ENCODE results near the gene ARL15. TPM values are rescaled to one million over a fixed set of nuclear protein-coding genes. Genes with fewer than 3 reads are reported as not detected.

Gene ARL15
- total RNA-seq, 4 donors from 2014 or later: 19.9 to 57.0 (median 36.9) TPM

DNA sequence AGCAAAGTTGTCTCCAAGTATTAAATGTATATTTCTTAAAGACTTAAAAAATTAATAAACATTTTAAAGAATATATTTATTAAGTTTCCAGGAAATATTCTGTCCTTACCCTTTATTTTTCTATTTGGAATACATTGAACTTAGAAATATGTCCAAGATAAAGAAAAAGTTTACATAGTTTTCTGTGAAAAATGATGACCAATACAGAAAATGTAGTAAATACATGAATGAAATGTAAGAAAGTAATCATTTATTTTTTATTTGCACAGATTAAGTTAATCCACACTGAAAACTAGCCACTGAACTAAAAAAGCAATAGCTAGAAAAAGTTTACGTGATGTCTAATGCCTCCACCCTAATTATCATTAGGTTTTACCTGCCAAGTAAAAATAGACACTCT is 273.2 kb downstream of the ARL15 start:
- WGBS: 87% methylated on average over 1 of the region's 1 CpG
- Histone ChIP-seq H3K9me3 (no peaks in the 10 kb centered on the region), H3K27ac (no peak overlapping the region), H3K4me1 (no peaks in the 10 kb centered on the region), H3K36me3 (no peaks in the 10 kb centered on the region), H3K27me3 (no peaks in the 10 kb centered on the region), H3K4me3 (no peak overlapping the region)
- TF ChIP-seq POLR2AphosphoS5 (IDR thresholded peaks at IDR 0.05): no peak
- no peak for TF ChIP-seq EP300 (IDR thresholded peaks at IDR 0.05)
- TF ChIP-seq, protein P1, sequence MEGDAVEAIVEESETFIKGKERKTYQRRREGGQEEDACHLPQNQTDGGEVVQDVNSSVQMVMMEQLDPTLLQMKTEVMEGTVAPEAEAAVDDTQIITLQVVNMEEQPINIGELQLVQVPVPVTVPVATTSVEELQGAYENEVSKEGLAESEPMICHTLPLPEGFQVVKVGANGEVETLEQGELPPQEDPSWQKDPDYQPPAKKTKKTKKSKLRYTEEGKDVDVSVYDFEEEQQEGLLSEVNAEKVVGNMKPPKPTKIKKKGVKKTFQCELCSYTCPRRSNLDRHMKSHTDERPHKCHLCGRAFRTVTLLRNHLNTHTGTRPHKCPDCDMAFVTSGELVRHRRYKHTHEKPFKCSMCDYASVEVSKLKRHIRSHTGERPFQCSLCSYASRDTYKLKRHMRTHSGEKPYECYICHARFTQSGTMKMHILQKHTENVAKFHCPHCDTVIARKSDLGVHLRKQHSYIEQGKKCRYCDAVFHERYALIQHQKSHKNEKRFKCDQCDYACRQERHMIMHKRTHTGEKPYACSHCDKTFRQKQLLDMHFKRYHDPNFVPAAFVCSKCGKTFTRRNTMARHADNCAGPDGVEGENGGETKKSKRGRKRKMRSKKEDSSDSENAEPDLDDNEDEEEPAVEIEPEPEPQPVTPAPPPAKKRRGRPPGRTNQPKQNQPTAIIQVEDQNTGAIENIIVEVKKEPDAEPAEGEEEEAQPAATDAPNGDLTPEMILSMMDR (IDR thresholded peaks at IDR 0.05): no peak
- no peak for TF ChIP-seq POLR2A (IDR thresholded peaks at IDR 0.05)
- DNase-seq (ENCODE audit: low spot score in 2 of 2): no peak

DNA sequence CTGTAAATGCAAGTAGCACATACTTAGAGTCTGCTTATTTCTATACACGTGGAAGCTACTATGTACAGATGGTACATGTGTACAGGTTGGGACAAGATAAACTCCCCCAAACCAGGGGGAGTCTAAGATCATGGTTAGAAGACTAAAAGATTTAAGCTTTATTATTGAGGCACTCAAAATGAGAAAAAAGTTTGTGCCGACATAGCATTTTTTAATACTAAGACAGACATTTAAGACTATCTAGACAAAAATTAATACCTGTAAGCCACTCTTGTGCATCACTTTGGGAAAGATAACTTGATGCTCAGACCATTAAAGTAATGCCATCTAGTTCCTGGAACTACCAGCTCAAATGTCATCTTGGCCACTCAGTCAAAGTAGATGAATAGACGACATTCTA is 279.4 kb downstream of the ARL15 start:
- TF ChIP-seq, protein P1 (IDR thresholded peaks at IDR 0.05): no peak
- TF ChIP-seq POLR2A (IDR thresholded peaks at IDR 0.05): no peak
- TF ChIP-seq POLR2AphosphoS5 (IDR thresholded peaks at IDR 0.05): no peak
- TF ChIP-seq EP300 (IDR thresholded peaks at IDR 0.05): no peak
- H3K27me3 ChIP-seq: no peaks in the 10 kb centered on the region
- H3K4me3 ChIP-seq: no peak overlapping the region
- no peak for DNase-seq (ENCODE audit: low spot score in 2 of 2)
- no peaks in the 10 kb centered on the region for H3K4me1 ChIP-seq
- WGBS: 90% methylated on average over 3 of the region's 3 CpGs
- no peak overlapping the region for H3K27ac ChIP-seq
- H3K9me3 ChIP-seq: no peaks in the 10 kb centered on the region
- H3K36me3 ChIP-seq: no peaks in the 10 kb centered on the region

DNA sequence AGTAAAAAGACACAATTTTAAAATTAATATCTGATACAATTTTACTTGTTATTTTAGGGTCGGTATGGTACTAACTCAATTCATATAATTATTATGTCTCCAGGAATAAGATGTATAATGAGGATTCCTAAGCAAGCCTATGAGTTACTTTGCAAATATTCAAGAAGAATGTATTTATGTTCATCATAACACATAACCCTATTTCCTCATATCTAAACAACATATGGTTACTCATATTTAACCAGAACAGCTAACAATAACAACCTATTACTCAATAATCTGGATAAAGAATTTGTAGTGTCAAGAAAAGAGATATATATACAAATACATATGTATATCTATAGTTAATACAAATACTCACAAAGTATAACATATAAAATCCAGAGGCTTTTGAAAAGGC is 285.9 kb downstream of the ARL15 start:
- TF ChIP-seq EP300 (IDR thresholded peaks at IDR 0.05) (no peak), POLR2AphosphoS5 (IDR thresholded peaks at IDR 0.05) (no peak), POLR2A (IDR thresholded peaks at IDR 0.05) (no peak)
- TF ChIP-seq, protein P1 (IDR thresholded peaks at IDR 0.05): no peak
- no peaks in the 10 kb centered on the region for H3K9me3 ChIP-seq
- no peak for DNase-seq (ENCODE audit: low spot score in 2 of 2)
- no peaks in the 10 kb centered on the region for H3K4me1 ChIP-seq
- H3K36me3 ChIP-seq: no peaks in the 10 kb centered on the region
- 93% methylated on average over 1 of the region's 1 CpG for WGBS
- H3K4me3 ChIP-seq: no peak overlapping the region
- no peak overlapping the region for H3K27ac ChIP-seq
- no peaks in the 10 kb centered on the region for H3K27me3 ChIP-seq

DNA sequence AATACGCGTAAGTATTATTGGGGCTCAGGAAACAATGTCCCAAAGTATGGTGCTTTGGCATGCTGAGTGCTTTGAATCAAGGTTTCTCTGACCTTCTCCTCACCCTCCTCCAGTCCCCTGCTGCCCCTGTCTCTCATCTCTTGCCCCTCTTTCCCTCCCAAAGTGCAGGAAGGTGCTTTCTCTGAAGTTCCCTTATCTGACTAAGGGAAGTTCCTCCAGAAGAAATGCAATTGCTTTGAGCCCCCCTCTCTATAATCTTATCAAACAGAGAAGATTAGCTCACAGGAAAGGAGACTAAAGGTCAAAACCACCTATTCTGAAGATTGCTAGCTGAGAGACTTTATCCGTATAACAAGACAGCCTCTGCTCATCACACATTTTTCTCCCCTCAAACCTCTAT is 288.1 kb downstream of the ARL15 start:
- DNase-seq (ENCODE audit: low spot score in 2 of 2): no peak
- Histone ChIP-seq H3K36me3 (no peaks in the 10 kb centered on the region), H3K27me3 (no peaks in the 10 kb centered on the region), H3K4me3 (no peak overlapping the region), H3K9me3 (no peaks in the 10 kb centered on the region), H3K27ac (no peak overlapping the region), H3K4me1 (no peaks in the 10 kb centered on the region)
- TF ChIP-seq POLR2AphosphoS5 (IDR thresholded peaks at IDR 0.05) (no peak), EP300 (IDR thresholded peaks at IDR 0.05) (no peak), POLR2A (IDR thresholded peaks at IDR 0.05) (no peak)
- TF ChIP-seq, protein P1 (IDR thresholded peaks at IDR 0.05): no peak
- WGBS: 92% methylated on average over 3 of the region's 3 CpGs

DNA sequence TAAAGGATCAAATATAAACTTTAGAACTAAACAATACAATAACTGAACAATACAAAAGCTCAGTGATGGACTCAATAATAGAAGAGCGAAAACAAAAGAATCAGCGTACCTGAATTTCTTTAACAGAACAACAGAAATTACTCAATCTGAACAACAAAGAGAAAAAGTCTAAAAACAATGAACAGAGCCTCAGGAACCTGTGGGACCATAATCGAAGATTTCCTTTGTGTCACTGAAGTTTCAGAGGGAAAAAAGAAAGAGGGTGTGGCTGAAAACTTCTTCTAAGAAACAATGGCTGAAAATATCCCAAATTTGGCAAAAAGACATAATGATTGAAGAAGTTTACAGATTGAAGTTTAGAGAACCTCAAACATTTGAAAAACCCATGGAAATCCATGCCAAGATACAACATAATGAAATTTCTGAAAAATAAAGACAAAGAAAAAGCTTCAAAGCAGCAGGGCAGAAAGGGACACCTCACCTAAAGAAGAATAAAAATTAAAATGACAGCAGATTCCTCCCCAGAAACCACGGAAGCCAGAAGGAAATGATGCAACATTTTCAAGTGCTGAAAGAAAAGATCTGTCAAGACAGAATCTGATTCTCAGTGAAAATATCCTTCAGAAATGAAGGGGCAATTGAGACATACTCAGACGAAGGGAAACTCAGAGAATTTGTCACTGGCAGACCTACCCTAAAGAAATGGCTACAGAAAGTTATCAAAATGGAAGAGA is 288.8 kb downstream of the ARL15 start:
- 72% methylated on average over 5 of the region's 5 CpGs for WGBS
- DNase-seq (ENCODE audit: low spot score in 2 of 2): no peak
- H3K4me3 ChIP-seq: no peak overlapping the region

More for the DNA sequence above, 288.8 kb downstream of the ARL15 start:
- Histone ChIP-seq H3K9me3 (no peaks in the 10 kb centered on the region), H3K27ac (no peak overlapping the region), H3K27me3 (no peaks in the 10 kb centered on the region), H3K4me1 (no peaks in the 10 kb centered on the region), H3K36me3 (no peaks in the 10 kb centered on the region)
- TF ChIP-seq, protein P1 (IDR thresholded peaks at IDR 0.05): no peak
- no peak for TF ChIP-seq POLR2AphosphoS5 (IDR thresholded peaks at IDR 0.05)
- no peak for TF ChIP-seq POLR2A (IDR thresholded peaks at IDR 0.05)
- no peak for TF ChIP-seq EP300 (IDR thresholded peaks at IDR 0.05)
